GM19025 (cell line): ENCODE data around the gene SP140L.

Experiments
- ATAC-seq: cut with Tn5 transposase; IDR thresholded peaks from one replicate; pipeline ENCODE4 v1.9.1; 2021; ENCODE audit warnings: mild to moderate bottlenecking, low read depth, moderate library complexity; ENCODE audit not compliant: unreplicated experiment

SP140L gene

GRCh38 chr2:230447455-230448451 lies 120.8 kb downstream of the SP140L start:
- ATAC-seq = peak; percentile 81

- ATAC-seq = no peak
These were observed 123.0 kb downstream of the SP140L start for GRCh38 chr2:230449901-230450467.

GRCh38 chr2:230453006-230453405 lies 126.0 kb downstream of the SP140L start:
- no peak for ATAC-seq
